Stomach (tissue), 9 donors: Measurements from ENCODE around the gene C9orf50. TPM values are rescaled to one million over a fixed set of nuclear protein-coding genes. Genes with fewer than 3 reads are reported as not detected.

Experiments used
- DNase-seq, 2 donors: peaks; one replicate each; pipeline versions ENCODE4 v3.0.0 to v3.0.0-alpha.2; 2013 to 2019
- H3K27ac ChIP-seq, 5 donors: fragments of 200-600 bp in 4 of 5; sonication (generic) in 4 of 5; one replicate each; pipeline ENCODE4 v1.5.1; 2013 to 2019; ENCODE audit warnings: mild to moderate bottlenecking in 1 of 5, moderate library complexity in 1 of 5
- H3K27me3 ChIP-seq, 3 donors: fragments of 200-600 bp; sonication (generic); one replicate each; pipeline ENCODE4 v1.5.1; 2017 to 2019; ENCODE audit warnings: mixed run types in 1 of 3
- H3K36me3 ChIP-seq, 4 donors: fragments of 200-600 bp; sonication (generic); 1 replicate in 3 of 4; 2 replicates in 1 of 4; pipeline ENCODE4 v1.5.1; 2016 to 2019
- H3K4me1 ChIP-seq, 4 donors: fragments of 200-600 bp; sonication (generic); one replicate each; pipeline ENCODE4 v1.5.1; 2016 to 2019
- H3K4me3 ChIP-seq, 4 donors: fragments of 200-600 bp; sonication (generic) in 3 of 4; one replicate each; pipeline ENCODE4 v1.5.1; 2016 to 2019; ENCODE audit warnings: mild to moderate bottlenecking in 1 of 4
- H3K9me3 ChIP-seq, 4 donors: fragments of 200-600 bp; sonication (generic); one replicate each; pipeline ENCODE4 v1.5.1; 2016 to 2019
- CTCF ChIP-seq, 7 experiments: fragments of 450-650 bp in 4 of 7; fragments of 200-600 bp in 3 of 7; sonication (generic) in 3 of 7; IDR thresholded peaks; one replicate each; pipeline ENCODE4 v1.5.1; 2016 to 2019; ENCODE audit warnings: antibody characterized with exemption in 7 of 7, control low read depth in 2 of 7, mild to moderate bottlenecking in 1 of 7
- EP300 ChIP-seq: sonication (generic); formaldehyde crosslinking; IDR thresholded peaks from one replicate; pipeline ENCODE4 v1.6.1; 2017; ENCODE audit warnings: antibody characterized with exemption
- POLR2A ChIP-seq, 4 donors: fragments of 450-650 bp; IDR thresholded peaks; one replicate each; pipeline ENCODE4 v1.6.1; 2016; ENCODE audit warnings: antibody characterized with exemption in 4 of 4, control low read depth in 2 of 4, mild to moderate bottlenecking in 1 of 4, moderate library complexity in 1 of 4
- POLR2AphosphoS5 ChIP-seq, 3 donors: sonication (generic); formaldehyde crosslinking; IDR thresholded peaks; one replicate each; pipeline ENCODE4 v1.6.1; 2016; ENCODE audit warnings: antibody characterized with exemption in 3 of 3
- whole genome bisulfite sequencing, 5 donors: extraction: QIAGEN DNeasy Blood & Tissue Kit in 3 of 5; methylation state at CpG; one replicate each; pipeline versions ENCODE4 v1.1.5 to v1.1.7; 2013 to 2018; 5-methylcytosine and 5-hydroxymethylcytosine counted together
- intact Hi-C: fragments of 100-400 bp; cut with DNase I; formaldehyde crosslinking; loops from one replicate; pipeline ENCODE4 v1.15.1; 2023; ENCODE audit warnings: low total_unique reads
- polyA plus RNA-seq, 3 donors: library from polyadenylated mRNA; stranded (reverse); fragments of 200-250 nt; gene quantifications; one replicate each; pipeline ENCODE4 v1.2.3, GENCODE V29; 2013
- total RNA-seq, 5 donors: library from RNA; depleted of rRNA; stranded (reverse); fragments of >200 nt; gene quantifications; one replicate each; pipeline versions ENCODE4 v1.1.0 to v1.2.3, GENCODE V29; 2014 to 2016
- donor health status: healthy with polysubstance abuse.
- donor health status: Bipolar disorder and iron deficiency.
- donor health status: healthy.

The C9orf50 gene
- total and polyA plus RNA-seq, 8 donors, result 0.13 TPM; not detected in 7

- Histone ChIP-seq H3K36me3 (no peaks in the 10 kb centered on the region), H3K4me3 (no peak overlapping the region), H3K9me3 (no peaks in the 10 kb centered on the region), H3K4me1 (peaks cover 11 to 31% (median 21%) of the 10 kb centered on the region in 4 donors), H3K27ac (no peak overlapping the region), H3K27me3 (peaks cover 0 to 20% (median 12%) of the 10 kb centered on the region in 3 donors)
- TF ChIP-seq EP300 (no peak), CTCF (IDR thresholded peaks at IDR 0.05) (peak in 1 of 7 experiments; percentile 8), POLR2AphosphoS5 (IDR thresholded peaks at IDR 0.05) (no peak), POLR2A (IDR thresholded peaks at IDR 0.05) (no peak)
- peak in 1 of 2 donors; percentile 57 for DNase-seq
- 0 to 5% (median 4%) methylated on average over 1 of the region's 1 CpG for WGBS, 5 donors
- intact Hi-C loops, result no loop called here
These were observed 3.7 kb downstream of the C9orf50 start for GRCh38 chr9:129617167-129617566.

- no peak overlapping the region for H3K4me3 ChIP-seq
- no peaks in the 10 kb centered on the region for H3K9me3 ChIP-seq
- intact Hi-C loops, result no loop called here
- DNase-seq, result no peak
- H3K27me3 ChIP-seq, result peaks cover 0 to 15% (median 12%) of the 10 kb centered on the region in 3 donors
- WGBS, 5 donors, result 78 to 88% (median 84%) methylated on average over 26 to 31 of the region's 31 CpGs
- H3K4me1 ChIP-seq, result peaks cover 14 to 41% (median 31%) of the 10 kb centered on the region in 4 donors
- TF ChIP-seq CTCF (IDR thresholded peaks at IDR 0.05), result no peak
- no peak for TF ChIP-seq POLR2A (IDR thresholded peaks at IDR 0.05)
- no peak for TF ChIP-seq EP300
- no peak overlapping the region for H3K27ac ChIP-seq
- H3K36me3 ChIP-seq, result no peaks in the 10 kb centered on the region
These were observed 5.3 kb downstream of the C9orf50 start for GRCh38 chr9:129615407-129616285.

GRCh38 chr9:129614932-129615331, 6.0 kb downstream of the C9orf50 start:
- no peaks in the 10 kb centered on the region for H3K36me3 ChIP-seq
- peaks cover 0 to 8% (median 5%) of the 10 kb centered on the region in 3 donors for H3K27me3 ChIP-seq
- no peak overlapping the region for H3K4me3 ChIP-seq
- H3K27ac ChIP-seq, result no peak overlapping the region
- WGBS, 5 donors, result 87 to 92% (median 90%) methylated on average over 10 of the region's 10 CpGs
- no peak for DNase-seq
- TF ChIP-seq POLR2AphosphoS5 (IDR thresholded peaks at IDR 0.05), result no peak
- no peak for TF ChIP-seq POLR2A (IDR thresholded peaks at IDR 0.05)
- no peak for TF ChIP-seq EP300
- no peak for TF ChIP-seq CTCF (IDR thresholded peaks at IDR 0.05)
- intact Hi-C loops, result loop anchor here (5.0 kb wide), 1 partner anchor 478 kb away; no protein-coding TSS in a partner anchor
- no peaks in the 10 kb centered on the region for H3K9me3 ChIP-seq
- H3K4me1 ChIP-seq, result peaks cover 8 to 41% (median 29%) of the 10 kb centered on the region in 4 donors

GRCh38 chr9:129613520-129614175, 7.3 kb downstream of the C9orf50 start:
- TF ChIP-seq POLR2A (IDR thresholded peaks at IDR 0.05) (no peak), POLR2AphosphoS5 (IDR thresholded peaks at IDR 0.05) (no peak), EP300 (no peak), CTCF (IDR thresholded peaks at IDR 0.05) (no peak)
- peak in 1 of 2 donors; percentile 84 for DNase-seq
- Histone ChIP-seq H3K27ac (peak overlapping the region in 4 of 5 donors; percentile 36 to 63 (median 37)), H3K9me3 (no peaks in the 10 kb centered on the region), H3K4me1 (peaks cover 18 to 48% (median 37%) of the 10 kb centered on the region in 4 donors), H3K4me3 (no peak overlapping the region), H3K36me3 (no peaks in the 10 kb centered on the region), H3K27me3 (no peaks in the 10 kb centered on the region)
- intact Hi-C loops, result loop anchor here (5.0 kb wide), 1 partner anchor 476 kb away; no protein-coding TSS in a partner anchor
- WGBS, 5 donors, result 34 to 60% (median 54%) methylated on average over 16 to 19 of the region's 19 CpGs
